GM10266 (cell line): ENCODE results near the gene TRAF4.
"Not testable (repeated sequence)": the region's sequence is repeated elsewhere in the genome, so short reads cannot be mapped to it uniquely, and the experiment has no call there.

Experiments
- DNase-seq: peaks from one replicate; pipeline ENCODE4 v3.0.0; 2012; ENCODE audit errors: extremely low spot score
- CTCF ChIP-seq: IDR thresholded peaks from 2 replicates; pipeline ENCODE4 v1.5.1; 2012; ENCODE audit warnings: mild to moderate bottlenecking, low read depth; ENCODE audit not compliant: control insufficient read depth, insufficient read depth; ENCODE audit errors: missing control alignments

The TRAF4 gene

GRCh38 chr17:28723159-28723835 lies 20.5 kb upstream of the TRAF4 start:
- no peak for TF ChIP-seq CTCF
- DNase-seq = no peak

- not testable (repeated sequence) for DNase-seq
Observed at GRCh38 chr17:28723836-28724499, 19.8 kb upstream of the TRAF4 start.

DNA sequence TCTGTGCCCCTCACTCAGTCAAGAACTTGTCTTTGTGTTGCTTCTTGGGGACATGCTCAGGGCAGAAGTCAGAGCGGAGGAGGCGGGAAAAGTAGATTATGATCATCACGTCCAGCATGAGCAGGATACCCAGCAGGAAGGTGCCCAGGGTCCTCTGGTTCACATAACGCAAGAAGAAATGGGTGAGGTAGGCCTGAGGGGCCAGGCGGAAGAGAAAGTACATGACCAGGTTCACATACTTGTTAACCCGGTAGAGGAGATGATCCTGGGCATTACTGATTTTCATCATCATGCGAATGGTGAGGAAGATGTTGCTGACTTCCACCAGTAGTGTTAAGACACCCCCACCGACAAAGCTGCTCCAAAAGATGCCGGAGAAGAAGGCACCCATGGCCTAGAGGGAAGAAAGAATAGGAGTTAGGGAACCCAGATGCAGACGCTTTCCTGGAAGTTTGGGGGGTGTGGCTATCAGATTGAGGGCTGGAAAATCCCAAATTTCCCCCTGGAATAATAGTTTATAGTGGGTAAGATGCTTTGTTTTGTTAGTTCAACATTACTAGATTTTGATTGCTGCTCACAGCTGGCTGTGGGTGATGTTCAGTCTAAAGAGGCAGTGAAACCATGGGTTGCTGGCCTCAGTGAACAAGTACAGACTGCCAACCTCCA lies 19.2 kb upstream of the TRAF4 start:
- DNase-seq = no peak
- no peak for TF ChIP-seq CTCF

DNA sequence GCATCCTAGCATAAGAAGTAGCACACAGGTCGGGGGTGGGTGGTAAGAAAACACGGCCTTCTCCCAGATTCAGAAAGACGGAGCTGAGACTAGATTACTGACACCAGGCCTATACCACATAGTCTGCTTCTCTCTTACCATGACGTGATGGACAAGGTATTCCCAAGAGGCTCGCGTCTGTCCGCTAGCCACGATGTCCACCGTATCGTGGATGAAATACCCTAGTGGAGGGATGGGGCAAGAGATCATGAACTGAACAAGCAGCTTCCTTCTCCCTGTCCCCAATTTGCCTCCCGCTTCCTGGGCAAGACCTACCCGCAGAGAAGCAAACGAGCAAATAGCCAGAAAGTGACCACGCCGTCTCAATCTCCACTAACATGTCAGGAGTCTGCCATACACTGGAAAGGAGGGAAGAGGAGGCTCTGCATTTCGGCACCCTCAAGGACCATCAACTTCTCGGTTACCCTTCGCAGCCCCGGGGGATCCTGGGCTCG lies 18.6 kb upstream of the TRAF4 start:
- no peak for TF ChIP-seq CTCF
- no peak for DNase-seq

DNA sequence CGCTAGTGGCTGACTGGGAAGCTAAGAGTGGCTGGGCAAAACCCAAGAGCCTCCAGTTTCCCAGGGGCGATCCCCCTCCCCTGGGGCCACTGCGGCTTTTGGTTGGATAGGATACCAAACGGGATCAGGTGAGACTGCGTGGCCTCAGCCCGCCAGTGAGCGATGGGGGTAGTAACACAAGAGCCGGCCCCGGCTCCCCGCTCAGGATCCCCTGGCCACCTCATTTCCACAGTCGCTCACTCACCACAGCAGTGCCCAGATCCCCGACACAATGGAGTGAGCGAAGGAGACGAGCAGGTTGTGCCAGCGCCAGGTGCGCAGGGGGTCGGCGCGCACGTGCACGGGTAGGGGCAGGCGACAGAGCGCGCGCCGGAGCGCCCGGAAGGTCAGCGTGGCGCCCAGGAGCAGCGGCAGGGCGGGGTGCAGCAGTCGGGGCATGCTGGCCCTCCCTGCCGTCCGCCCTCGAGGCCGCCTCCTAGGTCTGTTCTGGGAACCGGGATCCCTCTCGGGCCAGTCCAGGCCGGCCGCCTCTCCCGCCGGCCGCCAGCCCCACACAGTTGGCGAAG lies 18.1 kb upstream of the TRAF4 start:
- no peak for TF ChIP-seq CTCF
- no peak for DNase-seq

DNA sequence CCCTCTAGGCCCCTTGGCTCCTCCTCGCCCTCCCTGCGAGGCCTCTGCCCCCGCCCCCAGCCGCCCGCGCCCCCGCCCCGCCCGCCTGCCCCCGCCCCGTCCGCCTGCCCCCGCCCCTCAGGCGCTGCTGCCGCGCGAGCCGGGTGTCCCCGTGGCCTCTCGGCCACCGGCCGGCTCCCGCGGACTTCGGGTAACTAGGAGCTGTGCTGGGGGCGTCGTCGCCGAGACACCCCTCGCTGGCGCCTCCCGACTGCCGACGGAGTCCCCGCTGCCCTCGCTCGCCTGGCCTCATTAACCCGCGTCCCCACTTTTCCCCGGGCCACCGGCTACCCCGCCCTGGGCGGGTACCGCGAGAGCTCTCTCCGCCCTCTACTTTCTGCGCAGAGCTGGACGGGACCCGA lies 17.6 kb upstream of the TRAF4 start, which contains the start of gene TLCD1:
TSS of gene TLCD1 (minus strand) at position 8 of the 401 bp plus-strand sequence. CDS start 136 bp downstream, outside the sequence.
- TF ChIP-seq CTCF = no peak
- peak; percentile 88 for DNase-seq

- TF ChIP-seq CTCF = peak; percentile 99
- DNase-seq = peak; percentile 91
Observed at GRCh38 chr17:28726627-28727491, 17.0 kb upstream of the TRAF4 start.
